ENCODE results near the gene GAS2L1.

DNA sequence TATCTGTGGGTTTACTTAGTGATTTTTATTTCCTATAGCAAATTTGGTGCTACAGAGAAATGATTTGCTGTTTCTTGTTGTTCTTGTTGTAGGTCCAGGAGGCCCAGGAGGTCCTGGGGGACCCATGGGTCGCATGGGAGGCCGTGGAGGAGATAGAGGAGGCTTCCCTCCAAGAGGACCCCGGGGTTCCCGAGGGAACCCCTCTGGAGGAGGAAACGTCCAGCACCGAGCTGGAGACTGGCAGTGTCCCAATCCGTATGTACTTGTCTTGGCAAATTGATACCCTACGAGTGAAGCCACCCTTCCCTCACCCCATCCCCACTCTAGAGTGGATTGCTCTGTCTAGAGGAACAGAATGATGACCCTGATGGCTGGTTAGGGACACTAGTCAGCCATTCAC lies 7.8 kb upstream of the GAS2L1 start:
- TF ChIP-seq, protein P1, sequence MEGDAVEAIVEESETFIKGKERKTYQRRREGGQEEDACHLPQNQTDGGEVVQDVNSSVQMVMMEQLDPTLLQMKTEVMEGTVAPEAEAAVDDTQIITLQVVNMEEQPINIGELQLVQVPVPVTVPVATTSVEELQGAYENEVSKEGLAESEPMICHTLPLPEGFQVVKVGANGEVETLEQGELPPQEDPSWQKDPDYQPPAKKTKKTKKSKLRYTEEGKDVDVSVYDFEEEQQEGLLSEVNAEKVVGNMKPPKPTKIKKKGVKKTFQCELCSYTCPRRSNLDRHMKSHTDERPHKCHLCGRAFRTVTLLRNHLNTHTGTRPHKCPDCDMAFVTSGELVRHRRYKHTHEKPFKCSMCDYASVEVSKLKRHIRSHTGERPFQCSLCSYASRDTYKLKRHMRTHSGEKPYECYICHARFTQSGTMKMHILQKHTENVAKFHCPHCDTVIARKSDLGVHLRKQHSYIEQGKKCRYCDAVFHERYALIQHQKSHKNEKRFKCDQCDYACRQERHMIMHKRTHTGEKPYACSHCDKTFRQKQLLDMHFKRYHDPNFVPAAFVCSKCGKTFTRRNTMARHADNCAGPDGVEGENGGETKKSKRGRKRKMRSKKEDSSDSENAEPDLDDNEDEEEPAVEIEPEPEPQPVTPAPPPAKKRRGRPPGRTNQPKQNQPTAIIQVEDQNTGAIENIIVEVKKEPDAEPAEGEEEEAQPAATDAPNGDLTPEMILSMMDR (IDR thresholded peaks at IDR 0.05): no peak
- TF ChIP-seq POLR2A (IDR thresholded peaks at IDR 0.05) (no peak), POLR2AphosphoS5 (IDR thresholded peaks at IDR 0.05) (no peak)
